Measurements from ENCODE around the gene TESPA1. TPM values are rescaled to one million over a fixed set of nuclear protein-coding genes. Genes with fewer than 3 reads are reported as not detected.

The TESPA1 gene
- total RNA-seq, 1 experiment from 2014 or later = 0.39 TPM

- TF ChIP-seq, protein P1, sequence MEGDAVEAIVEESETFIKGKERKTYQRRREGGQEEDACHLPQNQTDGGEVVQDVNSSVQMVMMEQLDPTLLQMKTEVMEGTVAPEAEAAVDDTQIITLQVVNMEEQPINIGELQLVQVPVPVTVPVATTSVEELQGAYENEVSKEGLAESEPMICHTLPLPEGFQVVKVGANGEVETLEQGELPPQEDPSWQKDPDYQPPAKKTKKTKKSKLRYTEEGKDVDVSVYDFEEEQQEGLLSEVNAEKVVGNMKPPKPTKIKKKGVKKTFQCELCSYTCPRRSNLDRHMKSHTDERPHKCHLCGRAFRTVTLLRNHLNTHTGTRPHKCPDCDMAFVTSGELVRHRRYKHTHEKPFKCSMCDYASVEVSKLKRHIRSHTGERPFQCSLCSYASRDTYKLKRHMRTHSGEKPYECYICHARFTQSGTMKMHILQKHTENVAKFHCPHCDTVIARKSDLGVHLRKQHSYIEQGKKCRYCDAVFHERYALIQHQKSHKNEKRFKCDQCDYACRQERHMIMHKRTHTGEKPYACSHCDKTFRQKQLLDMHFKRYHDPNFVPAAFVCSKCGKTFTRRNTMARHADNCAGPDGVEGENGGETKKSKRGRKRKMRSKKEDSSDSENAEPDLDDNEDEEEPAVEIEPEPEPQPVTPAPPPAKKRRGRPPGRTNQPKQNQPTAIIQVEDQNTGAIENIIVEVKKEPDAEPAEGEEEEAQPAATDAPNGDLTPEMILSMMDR (IDR thresholded peaks at IDR 0.05) = peak; percentile 29; the same call in 1 of the 2 replicates
- TF ChIP-seq NR1H2 (CRISPR knock-in tag; IDR thresholded peaks at IDR 0.05) = no peak
- ATAC-seq (no peak; the same call in 1 of the 2 replicates), DNase-seq (ENCODE audit: low spot score) (peak; percentile 33)
- H3K27me3 Mint-ChIP-seq (ENCODE audit: low read depth) = peaks cover 4% of the 10 kb centered on the region; the same call in 1 of the 2 replicates
- no peaks in the 10 kb centered on the region for H3K9me3 Mint-ChIP-seq
- POLR2A ChIA-PET = no interaction called here
- CTCF ChIA-PET = interaction anchor here (0.7 to 3.4 kb wide), 10 partner anchors 34 to 269 kb away, joined by 3 to 37 read pairs (median 5); partner anchors contain the start of gene MUCL1
- no peak overlapping the region for H3K4me3 Mint-ChIP-seq
- peaks cover 24% of the 10 kb centered on the region for H3K4me1 Mint-ChIP-seq
- H3K27ac Mint-ChIP-seq = no peak overlapping the region
- no peaks in the 10 kb centered on the region for H3K36me3 Mint-ChIP-seq
These were observed 26.4 kb downstream of the TESPA1 start for GRCh38 chr12:54958048-54958658.

DNA sequence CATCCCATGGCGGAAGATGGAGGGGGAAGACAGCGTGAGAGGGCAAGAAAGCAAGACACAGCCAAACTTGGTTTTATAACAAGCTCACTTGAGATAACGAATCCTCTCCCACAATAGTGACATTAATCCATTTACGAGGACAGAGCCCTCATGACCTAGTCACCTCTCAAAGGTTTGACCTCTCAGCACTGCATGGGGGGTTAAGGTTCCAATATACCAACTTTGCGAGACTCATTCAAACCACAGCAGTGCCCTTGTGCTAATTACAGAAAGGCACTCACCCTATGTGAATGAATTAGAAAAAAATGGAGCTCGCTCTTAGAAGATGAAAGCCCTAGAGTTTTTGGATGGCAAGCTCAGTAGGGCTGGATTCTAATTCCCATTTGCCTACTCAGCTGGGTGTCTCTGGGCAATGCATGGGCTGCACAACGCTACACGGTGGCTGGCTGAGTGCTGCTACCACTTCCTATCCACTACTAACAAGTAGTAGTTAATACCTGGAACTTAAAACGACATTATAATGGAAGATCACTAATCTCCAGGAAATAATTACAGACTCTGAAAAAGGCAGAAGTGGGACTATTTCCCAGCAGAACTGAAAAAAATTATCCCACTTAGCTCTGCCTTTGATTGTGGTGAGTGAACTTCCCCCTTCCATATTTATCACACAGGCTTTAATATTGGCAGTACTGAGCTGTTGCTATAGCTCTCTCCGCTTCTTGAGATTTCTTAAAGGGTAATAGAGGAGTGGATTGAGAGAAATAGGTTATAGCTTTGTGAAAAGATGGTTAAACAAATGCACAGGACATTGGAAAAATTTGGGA, 27.5 kb downstream of the TESPA1 start:
- H3K9me3 Mint-ChIP-seq = 0 out of 2 replicates have a peak, but pooled peaks cover 3% of the 10 kb centered on the region
- H3K27me3 Mint-ChIP-seq (ENCODE audit: low read depth) = no peaks in the 10 kb centered on the region
- DNase-seq (ENCODE audit: low spot score) (no peak), ATAC-seq (peak; percentile 41; the same call in 1 of the 2 replicates)
- H3K36me3 Mint-ChIP-seq = no peaks in the 10 kb centered on the region
- no peak overlapping the region for H3K27ac Mint-ChIP-seq
- peaks cover 24% of the 10 kb centered on the region for H3K4me1 Mint-ChIP-seq
- CTCF ChIA-PET = interaction anchor here (0.8 to 3.4 kb wide), 15 partner anchors 14 to 384 kb away, joined by 3 to 37 read pairs (median 4); partner anchors contain the start of gene MUCL1
- H3K4me3 Mint-ChIP-seq = no peak overlapping the region
- POLR2A ChIA-PET = no interaction called here
- TF ChIP-seq, protein P2, sequence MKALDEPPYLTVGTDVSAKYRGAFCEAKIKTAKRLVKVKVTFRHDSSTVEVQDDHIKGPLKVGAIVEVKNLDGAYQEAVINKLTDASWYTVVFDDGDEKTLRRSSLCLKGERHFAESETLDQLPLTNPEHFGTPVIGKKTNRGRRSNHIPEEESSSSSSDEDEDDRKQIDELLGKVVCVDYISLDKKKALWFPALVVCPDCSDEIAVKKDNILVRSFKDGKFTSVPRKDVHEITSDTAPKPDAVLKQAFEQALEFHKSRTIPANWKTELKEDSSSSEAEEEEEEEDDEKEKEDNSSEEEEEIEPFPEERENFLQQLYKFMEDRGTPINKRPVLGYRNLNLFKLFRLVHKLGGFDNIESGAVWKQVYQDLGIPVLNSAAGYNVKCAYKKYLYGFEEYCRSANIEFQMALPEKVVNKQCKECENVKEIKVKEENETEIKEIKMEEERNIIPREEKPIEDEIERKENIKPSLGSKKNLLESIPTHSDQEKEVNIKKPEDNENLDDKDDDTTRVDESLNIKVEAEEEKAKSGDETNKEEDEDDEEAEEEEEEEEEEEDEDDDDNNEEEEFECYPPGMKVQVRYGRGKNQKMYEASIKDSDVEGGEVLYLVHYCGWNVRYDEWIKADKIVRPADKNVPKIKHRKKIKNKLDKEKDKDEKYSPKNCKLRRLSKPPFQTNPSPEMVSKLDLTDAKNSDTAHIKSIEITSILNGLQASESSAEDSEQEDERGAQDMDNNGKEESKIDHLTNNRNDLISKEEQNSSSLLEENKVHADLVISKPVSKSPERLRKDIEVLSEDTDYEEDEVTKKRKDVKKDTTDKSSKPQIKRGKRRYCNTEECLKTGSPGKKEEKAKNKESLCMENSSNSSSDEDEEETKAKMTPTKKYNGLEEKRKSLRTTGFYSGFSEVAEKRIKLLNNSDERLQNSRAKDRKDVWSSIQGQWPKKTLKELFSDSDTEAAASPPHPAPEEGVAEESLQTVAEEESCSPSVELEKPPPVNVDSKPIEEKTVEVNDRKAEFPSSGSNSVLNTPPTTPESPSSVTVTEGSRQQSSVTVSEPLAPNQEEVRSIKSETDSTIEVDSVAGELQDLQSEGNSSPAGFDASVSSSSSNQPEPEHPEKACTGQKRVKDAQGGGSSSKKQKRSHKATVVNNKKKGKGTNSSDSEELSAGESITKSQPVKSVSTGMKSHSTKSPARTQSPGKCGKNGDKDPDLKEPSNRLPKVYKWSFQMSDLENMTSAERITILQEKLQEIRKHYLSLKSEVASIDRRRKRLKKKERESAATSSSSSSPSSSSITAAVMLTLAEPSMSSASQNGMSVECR (CRISPR knock-in tag; IDR thresholded peaks at IDR 0.05; ENCODE audit: borderline replicate concordance) = no peak
- TF ChIP-seq, protein P3, sequence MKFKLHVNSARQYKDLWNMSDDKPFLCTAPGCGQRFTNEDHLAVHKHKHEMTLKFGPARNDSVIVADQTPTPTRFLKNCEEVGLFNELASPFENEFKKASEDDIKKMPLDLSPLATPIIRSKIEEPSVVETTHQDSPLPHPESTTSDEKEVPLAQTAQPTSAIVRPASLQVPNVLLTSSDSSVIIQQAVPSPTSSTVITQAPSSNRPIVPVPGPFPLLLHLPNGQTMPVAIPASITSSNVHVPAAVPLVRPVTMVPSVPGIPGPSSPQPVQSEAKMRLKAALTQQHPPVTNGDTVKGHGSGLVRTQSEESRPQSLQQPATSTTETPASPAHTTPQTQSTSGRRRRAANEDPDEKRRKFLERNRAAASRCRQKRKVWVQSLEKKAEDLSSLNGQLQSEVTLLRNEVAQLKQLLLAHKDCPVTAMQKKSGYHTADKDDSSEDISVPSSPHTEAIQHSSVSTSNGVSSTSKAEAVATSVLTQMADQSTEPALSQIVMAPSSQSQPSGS (CRISPR knock-in tag; IDR thresholded peaks at IDR 0.05; ENCODE audit: borderline replicate concordance, low read depth) = no peak
- TF ChIP-seq TEAD4 (CRISPR knock-in tag; IDR thresholded peaks at IDR 0.05) (no peak), ZNF671 (CRISPR knock-in tag; IDR thresholded peaks at IDR 0.05) (no peak), ZNF219 (CRISPR knock-in tag; IDR thresholded peaks at IDR 0.05; ENCODE audit: borderline replicate concordance) (no peak), TEAD1 (CRISPR knock-in tag; IDR thresholded peaks at IDR 0.05) (no peak), FOXP1 (CRISPR knock-in tag; IDR thresholded peaks at IDR 0.05; ENCODE audit: borderline replicate concordance) (no peak), JUN (CRISPR knock-in tag; IDR thresholded peaks at IDR 0.05) (no peak), AFF4 (CRISPR knock-in tag; IDR thresholded peaks at IDR 0.05; ENCODE audit: borderline replicate concordance) (no peak), SMAD3 (CRISPR knock-in tag; IDR thresholded peaks at IDR 0.05; ENCODE audit: borderline replicate concordance) (no peak), AR (CRISPR knock-in tag; IDR thresholded peaks at IDR 0.05) (no peak), ATF3 (CRISPR knock-in tag; conservative IDR thresholded peaks at IDR 0.05) (no peak), ZNF263 (CRISPR knock-in tag; IDR thresholded peaks at IDR 0.05; ENCODE audit: low read depth) (no peak)
- TF ChIP-seq, protein P4, sequence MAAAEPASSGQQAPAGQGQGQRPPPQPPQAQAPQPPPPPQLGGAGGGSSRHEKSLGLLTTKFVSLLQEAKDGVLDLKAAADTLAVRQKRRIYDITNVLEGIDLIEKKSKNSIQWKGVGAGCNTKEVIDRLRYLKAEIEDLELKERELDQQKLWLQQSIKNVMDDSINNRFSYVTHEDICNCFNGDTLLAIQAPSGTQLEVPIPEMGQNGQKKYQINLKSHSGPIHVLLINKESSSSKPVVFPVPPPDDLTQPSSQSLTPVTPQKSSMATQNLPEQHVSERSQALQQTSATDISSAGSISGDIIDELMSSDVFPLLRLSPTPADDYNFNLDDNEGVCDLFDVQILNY (CRISPR knock-in tag; IDR thresholded peaks at IDR 0.05) = no peak
